Activated naive CD8-positive, alpha-beta T cell (primary cell): ENCODE results near the gene PFKFB2.

Experiments
- H3K27ac Mint-ChIP-seq: one replicate; pipeline ENCODE4 v1.8.0; 2021; ENCODE audit warnings: mixed read lengths
- H3K27me3 Mint-ChIP-seq: one replicate; pipeline ENCODE4 v1.8.0; 2021; ENCODE audit warnings: mixed read lengths
- H3K36me3 Mint-ChIP-seq: one replicate; pipeline ENCODE4 v1.8.0; 2021; ENCODE audit warnings: mixed read lengths
- H3K4me1 Mint-ChIP-seq: one replicate; pipeline ENCODE4 v1.8.0; 2021; ENCODE audit warnings: low read depth, mixed read lengths
- H3K4me3 Mint-ChIP-seq: one replicate; pipeline ENCODE4 v1.8.0; 2021; ENCODE audit warnings: mild to moderate bottlenecking, mixed read lengths
- H3K9me3 Mint-ChIP-seq: one replicate; pipeline ENCODE4 v1.8.0; 2021; ENCODE audit warnings: low read depth, mixed read lengths

PFKFB2 gene

GRCh38 chr1:207047505-207047904 is 5.6 kb upstream of the PFKFB2 start:
- Mint-ChIP-seq H3K9me3 (no peaks in the 10 kb centered on the region), H3K4me1 (peaks cover 73% of the 10 kb centered on the region), H3K27me3 (no peaks in the 10 kb centered on the region), H3K4me3 (peak overlapping the region; percentile 3), H3K27ac (no peak overlapping the region), H3K36me3 (peaks cover 15% of the 10 kb centered on the region)

GRCh38 chr1:207048041-207048440 is 5.0 kb upstream of the PFKFB2 start:
- Mint-ChIP-seq H3K4me3 (peak overlapping the region; percentile 46), H3K36me3 (peaks cover 12% of the 10 kb centered on the region), H3K27ac (no peak overlapping the region), H3K4me1 (peaks cover 74% of the 10 kb centered on the region), H3K27me3 (no peaks in the 10 kb centered on the region), H3K9me3 (no peaks in the 10 kb centered on the region)

GRCh38 chr1:207049054-207049453 is 4.0 kb upstream of the PFKFB2 start:
- peaks cover 73% of the 10 kb centered on the region for H3K4me1 Mint-ChIP-seq
- H3K27me3 Mint-ChIP-seq, result no peaks in the 10 kb centered on the region
- H3K9me3 Mint-ChIP-seq, result no peaks in the 10 kb centered on the region
- peak overlapping the region; percentile 98 for H3K4me3 Mint-ChIP-seq
- H3K36me3 Mint-ChIP-seq, result peaks cover 10% of the 10 kb centered on the region
- no peak overlapping the region for H3K27ac Mint-ChIP-seq

- Mint-ChIP-seq H3K27ac (no peak overlapping the region), H3K9me3 (no peaks in the 10 kb centered on the region), H3K27me3 (no peaks in the 10 kb centered on the region), H3K4me3 (peak overlapping the region; percentile 98), H3K4me1 (peaks cover 72% of the 10 kb centered on the region), H3K36me3 (peaks cover 10% of the 10 kb centered on the region)
Measured at GRCh38 chr1:207049514-207049913, 3.6 kb upstream of the PFKFB2 start.

- no peaks in the 10 kb centered on the region for H3K9me3 Mint-ChIP-seq
- H3K36me3 Mint-ChIP-seq, result peaks cover 7% of the 10 kb centered on the region
- no peaks in the 10 kb centered on the region for H3K27me3 Mint-ChIP-seq
- peak overlapping the region; percentile 98 for H3K4me3 Mint-ChIP-seq
- H3K27ac Mint-ChIP-seq, result peak overlapping the region; percentile 98
- H3K4me1 Mint-ChIP-seq, result peaks cover 67% of the 10 kb centered on the region
Measured at GRCh38 chr1:207049974-207050391, 3.1 kb upstream of the PFKFB2 start.

GRCh38 chr1:207050480-207051190 is 2.4 kb upstream of the PFKFB2 start:
- Mint-ChIP-seq H3K4me1 (peaks cover 63% of the 10 kb centered on the region), H3K27me3 (no peaks in the 10 kb centered on the region), H3K36me3 (peaks cover 7% of the 10 kb centered on the region)

GRCh38 chr1:207051191-207051943 is 1.7 kb upstream of the PFKFB2 start, which contains the start of gene YOD1:
Gene YOD1, minus strand, starts transcription at chr1:207051208. Its CDS starts 178 bp downstream, at chr1:207051030.
- peak within 1 kb of the TSS; percentile 98 for H3K4me3 Mint-ChIP-seq
- peaks cover 7% of the 10 kb centered on the region for H3K36me3 Mint-ChIP-seq
- H3K4me1 Mint-ChIP-seq, result peaks cover 56% of the 10 kb centered on the region
- peak within 1 kb of the TSS; percentile 98 for H3K27ac Mint-ChIP-seq
- H3K9me3 Mint-ChIP-seq, result no peaks in the 10 kb centered on the region
- H3K27me3 Mint-ChIP-seq, result no peaks in the 10 kb centered on the region

More at GRCh38 chr1:207050480-207051190, 2.4 kb upstream of the PFKFB2 start:
- peak overlapping the region; percentile 98 for H3K27ac Mint-ChIP-seq
- no peaks in the 10 kb centered on the region for H3K9me3 Mint-ChIP-seq
- peak overlapping the region; percentile 98 for H3K4me3 Mint-ChIP-seq

GRCh38 chr1:207054491-207054890 is 1.4 kb downstream of the PFKFB2 start:
- H3K4me1 Mint-ChIP-seq, result peaks cover 31% of the 10 kb centered on the region
- H3K9me3 Mint-ChIP-seq, result no peaks in the 10 kb centered on the region
- H3K27ac Mint-ChIP-seq, result no peak overlapping the region
- H3K27me3 Mint-ChIP-seq, result no peaks in the 10 kb centered on the region
- H3K36me3 Mint-ChIP-seq, result no peaks in the 10 kb centered on the region
- peak overlapping the region; percentile 98 for H3K4me3 Mint-ChIP-seq

- H3K36me3 Mint-ChIP-seq, result no peaks in the 10 kb centered on the region
- peaks cover 25% of the 10 kb centered on the region for H3K4me1 Mint-ChIP-seq
- no peaks in the 10 kb centered on the region for H3K9me3 Mint-ChIP-seq
- peak overlapping the region; percentile 1 for H3K4me3 Mint-ChIP-seq
- H3K27ac Mint-ChIP-seq, result no peak overlapping the region
- no peaks in the 10 kb centered on the region for H3K27me3 Mint-ChIP-seq
Measured at GRCh38 chr1:207055386-207056001, 2.4 kb downstream of the PFKFB2 start.

GRCh38 chr1:207056673-207057072 is 3.6 kb downstream of the PFKFB2 start:
- Mint-ChIP-seq H3K27me3 (no peaks in the 10 kb centered on the region), H3K4me1 (peaks cover 17% of the 10 kb centered on the region), H3K4me3 (no peak overlapping the region), H3K36me3 (no peaks in the 10 kb centered on the region), H3K9me3 (no peaks in the 10 kb centered on the region), H3K27ac (no peak overlapping the region)

GRCh38 chr1:207058252-207058651 is 5.2 kb downstream of the PFKFB2 start:
- Mint-ChIP-seq H3K27ac (no peak overlapping the region), H3K9me3 (no peaks in the 10 kb centered on the region), H3K27me3 (no peaks in the 10 kb centered on the region), H3K36me3 (peaks cover 9% of the 10 kb centered on the region), H3K4me3 (no peak overlapping the region), H3K4me1 (peaks cover 3% of the 10 kb centered on the region)

GRCh38 chr1:207058878-207059867 is 6.1 kb downstream of the PFKFB2 start:
- peaks cover 12% of the 10 kb centered on the region for H3K36me3 Mint-ChIP-seq
- peaks cover 1% of the 10 kb centered on the region for H3K4me1 Mint-ChIP-seq
- no peak overlapping the region for H3K4me3 Mint-ChIP-seq
- H3K27me3 Mint-ChIP-seq, result no peaks in the 10 kb centered on the region
- H3K27ac Mint-ChIP-seq, result no peak overlapping the region
- no peaks in the 10 kb centered on the region for H3K9me3 Mint-ChIP-seq

- no peaks in the 10 kb centered on the region for H3K4me1 Mint-ChIP-seq
Measured at GRCh38 chr1:207059881-207060280, 6.8 kb downstream of the PFKFB2 start.

GRCh38 chr1:207060596-207060995 is 7.5 kb downstream of the PFKFB2 start:
- H3K4me1 Mint-ChIP-seq, result no peaks in the 10 kb centered on the region
- H3K9me3 Mint-ChIP-seq, result no peaks in the 10 kb centered on the region
- H3K27ac Mint-ChIP-seq, result no peak overlapping the region
- no peaks in the 10 kb centered on the region for H3K27me3 Mint-ChIP-seq
- H3K36me3 Mint-ChIP-seq, result peaks cover 15% of the 10 kb centered on the region
- H3K4me3 Mint-ChIP-seq, result no peak overlapping the region

More at GRCh38 chr1:207059881-207060280, 6.8 kb downstream of the PFKFB2 start:
- no peaks in the 10 kb centered on the region for H3K9me3 Mint-ChIP-seq
- H3K4me3 Mint-ChIP-seq, result no peak overlapping the region
- H3K27me3 Mint-ChIP-seq, result no peaks in the 10 kb centered on the region
- H3K36me3 Mint-ChIP-seq, result peaks cover 15% of the 10 kb centered on the region
- H3K27ac Mint-ChIP-seq, result no peak overlapping the region
